PFSK-1 (cell line): ENCODE measurements around the gene TPD52L2.

Experiments
- POLR2AphosphoS5 ChIP-seq: IDR thresholded peaks from 2 replicates; pipeline ENCODE4 v1.6.1; 2012; ENCODE audit warnings: low read depth, mild to moderate bottlenecking, control low read depth, low read length, moderate library complexity
- SIN3A ChIP-seq: IDR thresholded peaks from 2 replicates; pipeline ENCODE4 v1.6.1; 2012; ENCODE audit warnings: mild to moderate bottlenecking, low read length, moderate library complexity, borderline replicate concordance; ENCODE audit not compliant: insufficient read depth
- TAF1 ChIP-seq: IDR thresholded peaks from 2 replicates; pipeline ENCODE4 v1.6.1; 2012; ENCODE audit warnings: low read length, control low read depth, borderline replicate concordance; ENCODE audit not compliant: insufficient read depth

DNA sequence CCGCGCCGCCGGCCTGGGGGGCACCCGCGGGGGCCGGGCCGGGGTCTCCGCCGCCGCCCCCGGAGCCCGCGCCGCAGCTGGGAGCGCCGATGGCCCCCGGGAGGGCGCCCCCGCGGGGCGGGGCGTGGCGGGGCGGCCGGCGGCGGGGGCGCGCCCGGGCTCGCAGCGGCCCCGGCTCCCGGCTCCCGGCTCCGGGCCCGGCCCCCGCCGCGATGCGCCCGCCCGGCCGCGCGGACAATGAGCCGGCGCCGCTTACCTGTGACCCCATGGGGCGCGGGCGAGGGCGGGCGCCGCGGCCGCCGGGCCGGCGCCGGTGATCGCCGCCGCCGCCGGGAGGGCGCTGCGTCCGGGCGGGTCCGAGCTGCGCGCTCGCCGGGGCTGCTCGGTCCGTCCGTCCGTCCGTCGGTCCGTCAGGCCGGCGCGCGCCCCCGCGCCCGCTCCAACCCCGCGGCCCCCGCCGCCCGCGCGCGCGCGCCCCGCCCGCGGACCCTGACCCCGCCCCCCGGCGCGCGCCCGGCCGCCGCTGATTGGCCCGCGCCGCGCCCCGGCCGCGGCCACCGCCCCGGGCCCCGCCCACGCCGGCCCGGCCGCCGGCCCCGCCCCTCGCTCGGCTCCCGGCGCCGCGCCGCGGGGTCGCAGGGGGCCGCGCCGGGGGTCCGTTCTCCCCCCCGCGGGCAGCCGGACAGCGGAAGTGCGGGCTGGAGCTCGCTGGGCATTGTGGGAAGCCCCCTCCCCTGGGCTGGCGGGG lies 34.1 kb upstream of the TPD52L2 start, which contains the start of gene ZBTB46:
- no peak for TF ChIP-seq SIN3A
- TF ChIP-seq TAF1, result no peak
- no peak for TF ChIP-seq POLR2AphosphoS5
